HG03095 (cell line): ENCODE results near the gene MAB21L4.

Source experiments
- ATAC-seq: cut with Tn5 transposase; IDR thresholded peaks from one replicate; pipeline ENCODE4 v1.9.1; 2021; ENCODE audit warnings: moderate library complexity; ENCODE audit not compliant: unreplicated experiment

MAB21L4 gene

DNA sequence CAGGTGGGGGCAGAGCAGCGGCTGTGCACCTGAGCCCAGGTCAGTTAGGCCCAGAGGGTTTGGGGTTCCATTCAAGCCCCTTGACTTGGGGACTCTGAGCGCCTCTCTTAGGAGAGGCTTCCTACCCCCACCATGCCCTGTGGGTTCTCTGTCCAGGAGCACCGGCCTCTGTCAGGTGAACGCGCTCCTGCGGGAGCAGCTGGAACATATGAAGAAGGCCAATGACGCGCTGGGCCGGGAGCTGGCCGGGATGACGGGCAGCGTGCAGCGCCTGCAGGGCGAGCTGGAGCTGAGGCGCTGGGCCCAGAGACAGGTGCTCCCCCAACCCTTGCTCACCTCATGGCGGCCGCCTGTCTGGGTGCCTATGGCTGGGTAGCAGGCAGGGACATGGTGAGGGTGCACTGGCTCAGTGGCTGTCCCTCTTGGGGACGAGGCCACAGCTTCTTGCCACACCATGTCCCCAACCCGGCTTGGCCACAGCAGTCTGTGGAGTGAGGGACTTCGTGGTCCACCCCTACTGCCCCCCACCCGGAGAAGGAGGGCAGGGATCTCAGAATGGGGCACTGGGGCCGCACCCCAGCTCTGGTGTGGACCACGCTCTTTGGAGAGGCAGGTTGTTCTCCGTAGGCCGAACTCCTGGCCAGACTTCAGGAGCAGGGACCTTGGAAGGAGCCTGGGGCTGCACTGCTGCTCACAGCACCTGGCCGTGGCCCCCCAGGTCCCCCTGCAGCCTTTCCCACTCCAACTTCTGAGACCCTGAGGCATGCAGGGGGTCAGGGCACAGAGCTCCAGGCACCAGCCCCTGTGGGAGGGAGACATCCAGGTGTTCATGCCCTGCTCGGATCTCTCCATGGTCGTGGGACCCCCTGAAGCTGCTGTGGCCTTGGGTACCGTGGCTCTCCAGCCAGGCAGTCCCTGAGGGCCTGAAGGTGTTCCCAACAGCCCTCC, 29.9 kb upstream of the MAB21L4 start:
- ATAC-seq = no peak

DNA sequence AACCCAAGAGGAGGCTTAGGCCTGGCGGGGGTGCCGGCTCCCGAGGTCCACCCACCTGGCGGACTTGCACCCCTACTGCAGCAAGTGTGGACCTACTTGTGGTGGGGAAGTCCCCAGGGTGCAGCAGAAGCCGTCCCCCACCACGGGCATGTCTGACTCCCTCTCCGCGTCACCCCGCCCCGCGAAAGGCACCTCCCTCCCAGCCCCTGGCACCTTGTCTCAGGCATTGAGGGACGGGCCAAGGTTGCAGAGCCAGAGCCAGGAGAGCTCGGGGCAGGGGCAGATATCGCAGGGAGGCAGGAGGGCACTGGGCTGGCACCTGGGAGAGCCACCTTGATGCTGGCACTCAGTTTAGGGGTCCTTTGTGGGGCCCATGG, 29.2 kb upstream of the MAB21L4 start:
- ATAC-seq = no peak

DNA sequence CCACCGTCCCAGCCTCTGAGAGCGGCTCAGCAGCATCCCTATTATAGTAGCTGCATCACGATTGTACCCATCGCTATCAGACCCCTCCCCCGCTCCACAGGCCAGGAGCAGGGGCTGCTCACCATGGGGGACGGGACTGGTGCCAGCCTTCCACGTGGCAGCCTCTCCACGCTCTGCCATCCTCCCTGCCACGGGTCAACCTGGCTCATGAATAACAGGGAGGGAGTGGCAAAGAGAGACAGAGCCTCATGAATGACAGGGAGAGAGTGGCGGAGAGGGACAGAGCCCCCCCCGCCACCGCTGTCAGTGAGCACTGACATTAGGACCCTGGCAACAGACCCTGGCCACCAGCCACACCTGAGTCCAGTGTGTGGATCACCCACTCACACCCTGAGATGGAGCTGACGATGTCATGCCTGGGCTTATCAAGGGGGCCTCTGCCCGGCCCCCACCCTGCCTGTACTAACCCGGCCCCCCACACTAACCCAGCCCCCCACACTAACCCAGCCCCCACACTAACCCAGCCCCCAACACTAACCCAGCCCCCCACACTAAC, 27.1 kb upstream of the MAB21L4 start:
- no peak for ATAC-seq

DNA sequence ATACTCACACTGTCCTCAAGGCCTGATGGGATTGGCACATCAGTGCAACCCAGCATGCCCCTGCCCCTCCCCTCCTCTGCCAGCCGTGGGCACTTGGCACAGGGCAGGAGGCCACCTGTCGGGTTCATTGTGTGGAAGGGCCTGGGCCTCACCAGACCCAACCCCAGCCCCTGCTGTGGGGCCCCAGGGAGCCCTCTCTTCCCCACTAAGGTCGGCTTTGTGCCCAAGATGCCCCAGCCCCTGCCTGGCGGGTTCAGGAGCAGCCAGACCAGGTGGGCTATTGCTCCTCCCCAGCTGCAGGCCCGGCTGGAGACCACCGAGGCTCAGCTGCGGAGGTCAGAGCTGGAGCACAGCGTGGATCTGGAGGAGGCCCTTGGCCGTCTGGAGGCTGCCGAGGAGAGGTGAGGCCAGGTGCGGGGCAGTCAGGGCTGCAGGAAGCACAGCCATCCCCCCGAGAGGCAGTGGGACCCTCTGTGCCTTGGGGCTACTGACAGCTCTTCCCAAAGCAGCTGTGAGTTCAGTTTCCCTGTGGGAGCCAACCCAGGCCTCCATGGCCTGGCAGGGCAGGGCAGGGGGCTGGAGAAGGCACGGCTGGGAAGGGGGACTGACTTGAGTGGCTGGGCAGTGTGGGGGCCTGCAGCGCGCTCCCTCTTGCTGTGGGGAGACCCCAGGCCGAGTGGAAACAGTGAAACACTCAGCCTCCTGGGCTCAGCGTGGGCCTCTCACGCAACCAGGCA, 26.5 kb upstream of the MAB21L4 start:
- ATAC-seq = no peak

- no peak for ATAC-seq
These were observed 26.0 kb upstream of the MAB21L4 start for GRCh38 chr2:240921995-240922244.

DNA sequence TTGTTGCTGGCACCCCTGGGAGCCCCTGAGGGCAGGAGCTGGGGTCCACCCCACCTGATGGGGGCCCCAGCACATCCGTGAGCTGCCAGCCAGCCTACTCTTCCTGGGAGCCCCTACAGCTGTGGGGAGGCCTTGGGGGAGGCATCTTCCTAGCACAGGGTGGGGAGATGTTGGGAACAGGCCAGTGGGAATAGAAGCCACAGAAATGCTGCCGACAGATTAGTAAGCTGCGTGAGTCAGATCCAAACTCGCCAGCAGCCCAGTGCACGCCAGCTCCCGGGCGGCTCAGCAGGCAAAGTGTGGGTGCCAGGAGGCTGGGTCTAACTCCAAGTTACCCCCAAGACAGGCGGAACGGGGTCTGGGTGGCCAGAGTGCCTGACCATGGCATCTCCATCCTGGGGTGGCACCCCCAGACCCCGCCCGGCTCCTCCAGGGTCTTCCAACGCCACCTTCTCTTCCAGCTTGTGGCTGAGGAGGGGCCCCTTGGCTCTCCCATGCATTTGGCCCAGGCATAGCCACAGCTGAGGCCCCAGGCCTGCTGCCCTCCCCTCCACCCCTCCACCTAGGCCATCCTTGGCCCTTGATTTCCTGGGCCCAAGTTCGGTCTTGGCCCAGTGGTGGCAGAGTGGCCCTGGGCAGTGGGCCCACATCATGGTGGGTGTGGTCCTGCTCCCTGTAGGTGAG, 25.5 kb upstream of the MAB21L4 start:
- no peak for ATAC-seq

DNA sequence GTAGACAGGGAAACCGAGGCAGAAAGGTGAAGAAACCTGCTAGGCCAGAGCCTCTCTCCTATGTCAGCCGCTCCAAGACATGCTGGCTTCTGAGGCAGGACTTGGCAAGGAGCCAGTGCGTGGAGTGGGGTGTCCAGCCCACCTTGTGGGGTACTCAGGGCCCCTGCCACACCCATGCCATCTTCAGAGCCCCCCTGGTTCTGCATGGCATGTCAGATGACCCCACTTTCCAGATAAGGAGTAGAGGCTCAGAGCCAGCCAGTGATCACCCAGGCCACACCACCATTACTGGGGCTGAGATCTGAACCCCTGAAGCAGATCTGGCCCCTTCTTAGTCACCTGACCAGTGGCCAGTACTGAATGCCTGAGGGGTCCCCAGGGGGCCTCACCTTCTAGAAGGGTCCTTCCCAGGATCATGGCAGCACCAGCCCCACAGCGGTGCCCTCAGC, 24.9 kb upstream of the MAB21L4 start:
- ATAC-seq = no peak

DNA sequence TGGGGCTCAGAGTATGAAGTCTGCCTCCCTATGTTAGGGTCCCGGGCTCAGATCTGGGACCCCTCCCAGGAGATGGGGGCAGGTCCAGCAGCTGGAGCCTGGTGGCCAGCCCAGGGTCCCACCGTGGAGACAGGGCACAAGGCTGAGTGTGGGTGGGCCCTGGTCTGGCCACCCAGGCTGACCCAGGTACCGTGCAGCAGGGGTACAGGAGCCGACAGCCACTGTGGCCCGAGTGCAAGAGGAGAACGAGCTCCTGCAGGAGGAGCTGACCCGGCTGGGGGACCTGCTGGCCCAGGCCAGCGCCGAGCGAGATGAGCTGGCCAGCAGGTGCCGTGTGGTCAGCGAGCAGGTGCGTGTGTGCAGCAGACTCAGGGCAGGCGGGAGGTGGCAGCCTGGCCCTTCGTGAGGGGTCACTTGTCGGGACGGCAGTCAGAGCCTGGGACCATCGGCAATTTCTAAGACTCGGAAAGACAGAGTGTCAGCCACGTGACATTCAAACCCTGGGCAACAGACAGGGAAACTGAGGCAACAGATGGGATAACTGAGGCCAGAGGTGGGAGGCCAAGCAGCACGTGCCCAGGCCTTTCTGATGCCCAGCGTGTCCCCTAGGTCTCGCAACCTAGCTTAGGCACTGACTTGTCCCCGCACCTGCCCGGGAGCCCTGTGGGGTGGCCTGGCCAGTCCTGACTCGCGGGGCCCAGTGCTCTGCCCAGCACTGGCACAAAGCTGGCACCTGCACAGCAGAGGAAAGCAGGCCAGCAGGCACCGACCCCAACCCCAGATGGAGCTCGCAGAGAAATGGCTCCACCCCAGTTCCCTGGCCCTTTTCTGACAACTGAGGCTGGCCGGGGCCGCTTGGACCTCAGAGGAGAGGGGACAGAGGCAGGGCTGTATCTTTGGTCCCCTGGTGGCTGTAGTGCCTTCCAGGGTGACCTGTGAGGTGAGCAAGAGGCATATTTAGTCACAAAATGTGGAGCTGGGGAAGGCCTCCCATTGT, 24.1 kb upstream of the MAB21L4 start:
- ATAC-seq = no peak

GRCh38 chr2:240919161-240919781, 23.3 kb upstream of the MAB21L4 start:
- no peak for ATAC-seq

DNA sequence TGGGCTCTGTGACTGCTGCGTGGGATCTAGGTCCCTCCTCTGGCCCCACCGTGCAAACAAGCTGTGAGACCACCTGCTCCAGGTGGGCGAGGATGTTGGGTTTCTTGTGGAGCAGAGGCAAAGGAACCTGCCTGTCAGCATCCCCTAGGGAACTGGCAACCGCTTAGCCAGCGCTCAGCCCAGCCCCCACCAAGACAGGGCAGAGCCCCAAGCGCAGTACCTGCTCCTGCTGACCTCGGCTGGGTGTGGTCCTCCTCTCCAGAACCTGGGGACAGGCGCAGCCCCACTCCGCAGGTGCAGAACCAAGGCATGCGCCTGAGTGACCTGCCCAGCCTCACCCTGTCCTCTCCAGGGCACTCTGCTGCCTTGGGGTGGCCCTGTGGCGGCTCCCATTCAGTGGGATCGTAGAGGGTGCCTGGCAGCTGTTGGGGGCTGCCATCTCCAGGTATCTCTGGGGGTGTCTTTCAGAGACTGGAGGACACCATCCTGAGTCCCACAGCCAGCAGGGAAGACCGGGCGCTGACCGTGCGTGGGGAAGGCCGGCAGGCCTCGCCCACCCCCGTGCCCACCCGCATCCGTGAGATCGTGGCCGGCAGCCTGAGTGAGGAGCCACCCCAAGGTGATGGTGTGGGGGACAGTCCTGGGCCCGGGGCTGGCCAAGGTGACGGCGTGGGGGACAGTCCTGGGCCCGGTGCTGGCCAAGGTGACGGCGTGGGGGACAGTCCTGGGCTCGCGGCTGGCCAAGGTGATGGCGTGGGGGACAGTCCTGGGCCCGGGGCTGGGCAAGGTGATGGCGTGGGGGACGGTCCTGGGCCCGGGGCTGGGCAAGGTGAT, 22.5 kb upstream of the MAB21L4 start:
- no peak for ATAC-seq

DNA sequence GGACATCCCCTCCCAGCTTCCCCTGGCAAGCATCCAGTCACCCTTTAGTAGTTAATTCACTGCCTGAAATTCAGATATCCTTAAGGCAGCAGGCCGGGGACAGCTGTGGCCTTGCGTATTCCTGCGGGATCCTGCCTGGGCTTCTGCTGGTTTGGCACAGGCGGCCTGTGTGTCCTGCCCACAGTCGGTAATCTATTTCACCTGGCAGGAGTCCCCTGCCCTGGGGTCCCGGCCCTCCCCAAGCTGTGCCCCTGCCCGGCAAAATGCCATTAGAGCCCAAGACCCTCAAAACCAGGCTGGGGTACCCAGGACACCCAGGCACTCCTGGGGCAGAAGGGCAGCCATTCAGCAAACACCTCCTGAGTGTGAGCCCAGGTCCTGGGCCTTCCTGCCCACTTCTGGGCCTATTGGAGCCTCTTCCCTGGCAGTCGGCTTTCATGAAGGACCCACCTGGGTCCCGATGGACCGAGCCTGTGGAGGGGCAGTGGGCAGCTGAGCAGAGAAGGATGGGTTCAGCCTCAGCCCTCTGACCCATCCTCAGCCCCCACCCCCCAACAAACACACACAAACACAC, 21.8 kb upstream of the MAB21L4 start:
- ATAC-seq = no peak

- ATAC-seq = no peak
These were observed 21.2 kb upstream of the MAB21L4 start for GRCh38 chr2:240917009-240917683.

- no peak for ATAC-seq
These were observed 20.6 kb upstream of the MAB21L4 start for GRCh38 chr2:240916571-240917008.

DNA sequence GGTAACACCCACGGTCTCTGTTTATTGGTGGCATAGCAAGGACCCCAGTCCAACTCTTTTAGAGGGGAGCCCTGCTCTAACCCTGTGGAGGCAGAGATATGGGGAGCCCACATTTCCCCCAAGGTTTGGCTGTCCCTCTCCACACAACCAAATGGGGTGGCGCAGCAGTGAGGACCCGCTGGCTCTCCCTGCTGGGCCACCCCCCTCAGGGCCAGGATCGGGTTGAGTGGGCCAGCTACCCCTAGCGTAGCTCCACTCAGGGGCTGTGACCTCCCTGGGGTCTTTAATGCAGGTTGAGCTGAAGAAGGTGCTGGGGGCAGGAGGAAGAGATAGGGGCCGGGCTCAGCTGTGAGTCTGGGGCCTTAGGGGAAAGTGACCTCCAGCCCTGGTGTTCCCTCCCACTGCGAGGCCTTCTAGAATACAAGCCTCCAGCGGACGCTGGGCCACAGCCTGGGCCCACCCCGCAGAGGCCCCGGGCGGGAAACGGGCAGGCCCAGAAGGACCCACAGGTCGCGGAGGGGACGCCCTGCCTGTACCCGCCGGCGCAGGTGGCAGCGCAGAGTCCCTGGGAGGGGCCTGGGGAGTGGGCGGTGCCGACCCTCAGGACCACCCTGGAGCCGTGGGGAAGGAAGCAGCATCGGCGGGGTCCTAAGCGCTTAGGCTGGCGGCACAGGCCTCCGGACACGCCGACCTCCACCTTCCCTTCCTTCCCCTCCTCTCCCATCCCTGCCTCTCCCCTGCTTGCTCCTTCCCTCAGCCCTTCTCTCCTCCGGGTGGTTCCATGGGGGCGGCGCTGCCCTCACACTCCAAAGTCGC, 19.8 kb upstream of the MAB21L4 start:
- no peak for ATAC-seq

- no peak for ATAC-seq
These were observed 18.9 kb upstream of the MAB21L4 start for GRCh38 chr2:240914645-240915525.
